OCI-LY3 (cell line): Measurements from ENCODE around the gene FOXK2.

ENCODE experiments used
- H2AFZ ChIP-seq: fragments of 200-600, 300-600 bp; shearing (Covaris generic); 2 replicates; pipeline ENCODE4 v1.6.0; 2014; ENCODE audit warnings: antibody characterized with exemption, low read depth, low read length
- H3K27ac ChIP-seq: fragments of 200-600, 300-600 bp; sonication (generic); 2 replicates; pipeline ENCODE4 v1.5.1; 2014; ENCODE audit warnings: mild to moderate bottlenecking, low read length, moderate library complexity, mixed read lengths
- H3K27me3 ChIP-seq: fragments of 200-600, 300-600 bp; sonication (generic); 2 replicates; pipeline ENCODE4 v1.6.1; 2014; ENCODE audit warnings: low read depth, low read length, mixed read lengths
- H3K36me3 ChIP-seq: fragments of 200-600, 300-600 bp; sonication (generic); replicated peaks from 2 replicates; pipeline ENCODE3; 2014; ENCODE audit warnings: low read depth, low read length, mixed read lengths
- H3K4me1 ChIP-seq: fragments of 300-600, 200-600 bp; sonication (generic); 2 replicates; pipeline ENCODE4 v1.6.1; 2014; ENCODE audit warnings: low read length, mixed read lengths
- H3K4me2 ChIP-seq: fragments of 200-600, 300-600 bp; sonication (generic); 2 replicates; pipeline ENCODE4 v1.6.1; 2014; ENCODE audit warnings: low read length, mixed read lengths
- H3K4me3 ChIP-seq: fragments of 300-600, 200-600 bp; sonication (generic); 2 replicates; pipeline ENCODE4 v1.5.1; 2014; ENCODE audit warnings: antibody characterized with exemption, mild to moderate bottlenecking, low read length, moderate library complexity
- H3K79me2 ChIP-seq: fragments of 300-600, 200-600 bp; shearing (Covaris generic); 2 replicates; pipeline ENCODE4 v1.6.1; 2014; ENCODE audit warnings: mild to moderate bottlenecking, low read length, mixed read lengths
- H3K9ac ChIP-seq: fragments of 300-600, 200-600 bp; shearing (Covaris generic); 2 replicates; pipeline ENCODE4 v1.6.0; 2014; ENCODE audit warnings: mild to moderate bottlenecking, low read length, moderate library complexity
- H3K9me3 ChIP-seq: fragments of 200-600, 300-600 bp; shearing (Covaris generic); 2 replicates; pipeline ENCODE4 v1.6.1; 2014; ENCODE audit warnings: low read length, mixed read lengths; ENCODE audit not compliant: insufficient read depth
- H4K20me1 ChIP-seq: fragments of 200-600, 300-600 bp; sonication (generic); 2 replicates; pipeline ENCODE4 v1.6.1; 2016; ENCODE audit warnings: low read length, mixed read lengths; ENCODE audit not compliant: insufficient read depth
- EZH2phosphoT487 ChIP-seq: fragments of 200-600 bp; shearing (Covaris generic); IDR thresholded peaks from 2 replicates; pipeline ENCODE4 v1.6.1; 2018; ENCODE audit warnings: antibody characterized with exemption, mixed run types, low read depth
- TF ChIP-seq, protein P1 (sequence below): fragments of 200-600, 300-600 bp; sonication (generic); IDR thresholded peaks from 2 replicates; pipeline ENCODE4 v1.5.1; 2014; ENCODE audit warnings: antibody characterized with exemption, low read length, low read depth

Gene FOXK2

GRCh38 chr17:82608816-82609215 lies 89.3 kb downstream of the FOXK2 start:
- Histone ChIP-seq H3K4me2 (no peak overlapping the region), H3K36me3 (peaks cover 29% of the 10 kb centered on the region), H3K4me1 (peaks cover 5% of the 10 kb centered on the region; the same call in 1 of the 2 replicates), H3K9me3 (no peaks in the 10 kb centered on the region), H4K20me1 (peaks cover 6% of the 10 kb centered on the region; the same call in 1 of the 2 replicates), H3K79me2 (no peaks in the 10 kb centered on the region; the same call in 1 of the 2 replicates), H3K9ac (no peak overlapping the region), H3K27ac (no peak overlapping the region), H3K4me3 (no peak overlapping the region), H2AFZ (no peak overlapping the region), H3K27me3 (no peaks in the 10 kb centered on the region)
- TF ChIP-seq EZH2phosphoT487 = no peak
- TF ChIP-seq, protein P1, sequence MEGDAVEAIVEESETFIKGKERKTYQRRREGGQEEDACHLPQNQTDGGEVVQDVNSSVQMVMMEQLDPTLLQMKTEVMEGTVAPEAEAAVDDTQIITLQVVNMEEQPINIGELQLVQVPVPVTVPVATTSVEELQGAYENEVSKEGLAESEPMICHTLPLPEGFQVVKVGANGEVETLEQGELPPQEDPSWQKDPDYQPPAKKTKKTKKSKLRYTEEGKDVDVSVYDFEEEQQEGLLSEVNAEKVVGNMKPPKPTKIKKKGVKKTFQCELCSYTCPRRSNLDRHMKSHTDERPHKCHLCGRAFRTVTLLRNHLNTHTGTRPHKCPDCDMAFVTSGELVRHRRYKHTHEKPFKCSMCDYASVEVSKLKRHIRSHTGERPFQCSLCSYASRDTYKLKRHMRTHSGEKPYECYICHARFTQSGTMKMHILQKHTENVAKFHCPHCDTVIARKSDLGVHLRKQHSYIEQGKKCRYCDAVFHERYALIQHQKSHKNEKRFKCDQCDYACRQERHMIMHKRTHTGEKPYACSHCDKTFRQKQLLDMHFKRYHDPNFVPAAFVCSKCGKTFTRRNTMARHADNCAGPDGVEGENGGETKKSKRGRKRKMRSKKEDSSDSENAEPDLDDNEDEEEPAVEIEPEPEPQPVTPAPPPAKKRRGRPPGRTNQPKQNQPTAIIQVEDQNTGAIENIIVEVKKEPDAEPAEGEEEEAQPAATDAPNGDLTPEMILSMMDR = no peak

DNA sequence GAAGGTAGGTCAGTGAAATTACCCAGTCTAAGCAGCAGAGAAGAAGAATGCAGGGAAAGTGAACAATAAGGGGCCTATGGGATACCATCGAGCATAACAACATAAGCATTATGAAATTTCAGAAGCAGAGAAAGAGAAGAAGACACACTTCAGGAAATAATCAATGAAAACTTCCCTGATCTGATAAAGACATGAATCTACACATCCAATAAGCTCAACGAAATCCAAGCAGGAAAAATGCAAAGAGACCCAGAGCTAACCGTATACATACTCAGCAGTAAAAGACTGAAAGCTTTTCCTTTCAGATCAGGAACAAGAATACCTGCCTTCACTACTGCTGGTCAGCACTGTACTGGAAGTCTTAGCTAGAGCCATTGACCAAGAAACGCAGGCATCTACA lies 90.1 kb downstream of the FOXK2 start:
- Histone ChIP-seq H3K79me2 (no peaks in the 10 kb centered on the region), H3K36me3 (peaks cover 23% of the 10 kb centered on the region), H3K9ac (no peak overlapping the region), H3K4me1 (peaks cover 5% of the 10 kb centered on the region; the same call in 1 of the 2 replicates), H4K20me1 (0 out of 2 replicates have a peak, but pooled peaks cover 3% of the 10 kb centered on the region), H3K4me3 (no peak overlapping the region), H3K9me3 (no peaks in the 10 kb centered on the region), H3K27me3 (no peaks in the 10 kb centered on the region), H2AFZ (no peak overlapping the region), H3K4me2 (no peak overlapping the region), H3K27ac (no peak overlapping the region)
- TF ChIP-seq, protein P1 = no peak
- no peak for TF ChIP-seq EZH2phosphoT487

GRCh38 chr17:82611140-82612058 lies 91.9 kb downstream of the FOXK2 start:
- Histone ChIP-seq H4K20me1 (no peaks in the 10 kb centered on the region), H3K27me3 (no peaks in the 10 kb centered on the region), H3K4me3 (no peak overlapping the region), H3K36me3 (peaks cover 16% of the 10 kb centered on the region), H3K4me1 (no peaks in the 10 kb centered on the region), H3K9me3 (no peaks in the 10 kb centered on the region), H3K79me2 (no peaks in the 10 kb centered on the region), H3K9ac (no peak overlapping the region), H2AFZ (no peak overlapping the region), H3K27ac (no peak overlapping the region), H3K4me2 (no peak overlapping the region)
- TF ChIP-seq EZH2phosphoT487 = no peak
- TF ChIP-seq, protein P1 = no peak

DNA sequence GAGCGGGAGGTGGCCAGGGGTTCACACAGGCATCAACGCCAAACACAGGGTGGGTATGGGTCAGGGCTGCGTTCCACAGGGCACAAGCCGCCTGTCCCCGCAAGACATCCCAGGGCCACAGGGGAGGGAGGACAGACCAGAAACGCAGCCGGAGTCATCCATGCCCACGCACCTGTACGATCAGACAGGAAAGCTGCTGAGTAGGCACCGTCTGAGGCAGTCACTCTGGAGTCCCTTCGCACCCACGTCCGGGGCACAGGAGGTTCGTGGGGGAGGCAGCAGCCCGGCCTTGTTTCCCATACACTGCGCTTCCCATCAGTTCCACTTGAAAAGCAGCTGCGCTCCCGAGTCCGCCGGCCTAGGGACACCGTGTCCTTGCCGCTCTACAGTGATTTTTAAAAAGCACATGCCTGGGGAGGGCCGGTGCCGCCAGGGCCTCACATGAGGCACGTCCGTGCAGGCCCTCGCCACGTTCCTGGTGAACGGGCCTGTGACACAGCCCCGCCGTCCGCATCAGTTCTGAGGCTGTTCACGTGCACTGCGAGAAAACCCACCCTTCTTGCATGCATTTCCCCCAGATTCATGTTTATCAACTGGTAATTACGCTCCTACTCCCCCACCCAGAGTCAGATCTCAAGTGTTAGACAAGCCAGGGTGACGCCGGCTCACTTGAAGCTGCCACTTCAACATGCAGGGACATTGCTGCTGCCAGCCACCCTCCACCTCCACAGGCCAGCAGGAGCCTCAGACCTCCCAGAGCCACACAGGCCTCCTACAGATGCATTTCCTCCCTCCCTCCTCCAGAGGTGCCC lies 94.0 kb downstream of the FOXK2 start:
- Histone ChIP-seq H4K20me1 (no peaks in the 10 kb centered on the region), H3K4me1 (no peaks in the 10 kb centered on the region), H3K79me2 (no peaks in the 10 kb centered on the region), H3K4me3 (no peak overlapping the region), H3K9me3 (no peaks in the 10 kb centered on the region), H3K27me3 (no peaks in the 10 kb centered on the region), H3K36me3 (peaks cover 15% of the 10 kb centered on the region), H2AFZ (no peak overlapping the region), H3K9ac (no peak overlapping the region), H3K4me2 (no peak overlapping the region), H3K27ac (no peak overlapping the region)
- TF ChIP-seq, protein P1 = no peak
- TF ChIP-seq EZH2phosphoT487 = no peak
